Gastrocnemius medialis (tissue), 4 donors: ENCODE measurements around the gene HOXB2.

Experiments
- CTCF ChIP-seq, 5 experiments: fragments of 450-650 bp in 3 of 5; fragments of 200-600 bp in 2 of 5; sonication (generic) in 2 of 5; IDR thresholded peaks in 4 of 5; conservative IDR thresholded peaks in 1 of 5; 1 replicate in 4 of 5; 2 replicates in 1 of 5; pipeline ENCODE4 v1.5.1; 2016 to 2019; ENCODE audit warnings: antibody characterized with exemption in 5 of 5, mild to moderate bottlenecking in 3 of 5, moderate library complexity in 3 of 5
- POLR2A ChIP-seq, 2 donors: fragments of 450-650 bp; IDR thresholded peaks; one replicate each; pipeline ENCODE4 v1.6.1; 2017; ENCODE audit warnings: antibody characterized with exemption in 2 of 2, mild to moderate bottlenecking in 2 of 2, moderate library complexity in 2 of 2

- TF ChIP-seq CTCF (IDR thresholded peaks at IDR 0.05 in 4 of 5, conservative IDR thresholded peaks at IDR 0.05 in 1 of 5) (no peak), POLR2A (IDR thresholded peaks at IDR 0.05) (no peak)
These were observed 30.4 kb downstream of the HOXB2 start for GRCh38 chr17:48514477-48514876.
